HepG2 (cell line): ENCODE measurements around the gene HSF2BP. TPM values are rescaled to one million over a fixed set of nuclear protein-coding genes. Genes with fewer than 3 reads are reported as not detected.
A peak's percentile ranks its signal among the peaks of the same experiment; 100 is the strongest.

Experiments
- AHR ChIP-seq: IDR thresholded peaks from 2 replicates; pipeline ENCODE4 v1.6.1; 2018; ENCODE audit warnings: missing genetic modification reagents, missing compliant biosample characterization
- BORCS8-MEF2B ChIP-seq: sonication (generic); formaldehyde crosslinking; IDR thresholded peaks from 2 replicates; pipeline ENCODE4 v1.8.0; 2022; ENCODE audit warnings: mild to moderate bottlenecking, missing genetic modification reagents
- HOXA9 ChIP-seq: sonication (generic); formaldehyde crosslinking; IDR thresholded peaks from 2 replicates; pipeline ENCODE4 v1.8.1; 2022; ENCODE audit warnings: missing genetic modification reagents, mild to moderate bottlenecking, moderate library complexity, borderline replicate concordance
- KDM5A ChIP-seq: fragments of 200-600 bp; sonication (generic); IDR thresholded peaks from 2 replicates; pipeline ENCODE4 v1.7.0; 2018; ENCODE audit warnings: antibody characterized with exemption, mild to moderate bottlenecking, low read length, borderline replicate concordance
- KMT2A ChIP-seq: sonication (generic); formaldehyde crosslinking; IDR thresholded peaks from 2 replicates; pipeline ENCODE4 v1.4.0; 2020; ENCODE audit warnings: missing genetic modification reagents
- MAZ ChIP-seq, 2 experiments: sonication (generic) in 1 of 2; formaldehyde crosslinking in 1 of 2; IDR thresholded peaks; 2 replicates each; pipeline versions ENCODE4 v1.5.0 to v1.6.1; 2012 to 2020; ENCODE audit warnings: low read depth in 2 of 2, mild to moderate bottlenecking in 2 of 2, borderline replicate concordance in 1 of 2, improper control_type of control experiment in 1 of 2, low read length in 1 of 2, missing genetic modification reagents in 1 of 2, moderate library complexity in 1 of 2
- MEF2D ChIP-seq: sonication (generic); formaldehyde crosslinking; IDR thresholded peaks from 2 replicates; pipeline ENCODE4 v1.5.1; 2020; ENCODE audit warnings: mild to moderate bottlenecking, missing genetic modification reagents
- MTERF4 ChIP-seq: sonication (generic); formaldehyde crosslinking; IDR thresholded peaks from 2 replicates; pipeline ENCODE4 v1.8.0; 2023; ENCODE audit warnings: mild to moderate bottlenecking, missing genetic modification reagents
- RNF2 ChIP-seq: fragments of 450-650 bp; conservative IDR thresholded peaks from 2 replicates; pipeline ENCODE4 v1.6.1; 2016; ENCODE audit warnings: low read depth
- STAG1 ChIP-seq: sonication (generic); formaldehyde crosslinking; IDR thresholded peaks from 2 replicates; pipeline ENCODE4 v1.4.0; 2020; ENCODE audit warnings: missing genetic modification reagents
- TAF1 ChIP-seq: sonication (generic); formaldehyde crosslinking; IDR thresholded peaks from 2 replicates; pipeline ENCODE4 v1.4.0; 2020; ENCODE audit warnings: missing genetic modification reagents
- TFAP4 ChIP-seq: sonication (generic); IDR thresholded peaks from 2 replicates; pipeline ENCODE4 v1.6.1; 2016; ENCODE audit warnings: low read depth, borderline replicate concordance
- UBTF ChIP-seq: sonication (generic); formaldehyde crosslinking; IDR thresholded peaks from 2 replicates; pipeline ENCODE4 v1.4.0; 2020; ENCODE audit warnings: mild to moderate bottlenecking, missing genetic modification reagents
- ZBTB8A ChIP-seq: sonication (generic); formaldehyde crosslinking; IDR thresholded peaks from 2 replicates; pipeline ENCODE4 v1.4.0; 2020; ENCODE audit warnings: mild to moderate bottlenecking, low read depth, missing genetic modification reagents, borderline replicate concordance
- ZMYM3 ChIP-seq: sonication (generic); formaldehyde crosslinking; IDR thresholded peaks from 2 replicates; pipeline ENCODE4 v1.5.1; 2020; ENCODE audit warnings: mild to moderate bottlenecking, missing genetic modification reagents
- ZNF329 ChIP-seq: sonication (generic); formaldehyde crosslinking; IDR thresholded peaks from 2 replicates; pipeline ENCODE4 v1.9.0; 2021; ENCODE audit warnings: low read depth, mild to moderate bottlenecking, missing genetic modification reagents
- ZNF446 ChIP-seq: sonication (generic); formaldehyde crosslinking; IDR thresholded peaks from 2 replicates; pipeline ENCODE4 v1.5.0; 2020; ENCODE audit warnings: mild to moderate bottlenecking, missing genetic modification reagents
- ZNF556 ChIP-seq: sonication (generic); formaldehyde crosslinking; IDR thresholded peaks from 2 replicates; pipeline ENCODE4 v1.4.0; 2020; ENCODE audit warnings: mild to moderate bottlenecking, missing genetic modification reagents, borderline replicate concordance
- ZNF557 ChIP-seq: sonication (generic); formaldehyde crosslinking; IDR thresholded peaks from 2 replicates; pipeline ENCODE4 v1.4.0; 2020; ENCODE audit warnings: missing genetic modification reagents
- ZNF605 ChIP-seq: sonication (generic); formaldehyde crosslinking; IDR thresholded peaks from 2 replicates; pipeline ENCODE4 v1.8.0; 2022; ENCODE audit warnings: mild to moderate bottlenecking, missing genetic modification reagents
- ZNF616 ChIP-seq: sonication (generic); formaldehyde crosslinking; IDR thresholded peaks from 2 replicates; pipeline ENCODE4 v1.5.0; 2020; ENCODE audit warnings: low read depth, mild to moderate bottlenecking, missing genetic modification reagents
- ZNF639 ChIP-seq: conservative IDR thresholded peaks from 2 replicates; pipeline ENCODE4 v1.6.1; 2018; ENCODE audit warnings: missing genetic modification reagents
- ZNF891 ChIP-seq: sonication (generic); formaldehyde crosslinking; IDR thresholded peaks from 2 replicates; pipeline ENCODE4 v1.5.0; 2020; ENCODE audit warnings: mild to moderate bottlenecking, missing genetic modification reagents
- ZSCAN5A ChIP-seq: sonication (generic); formaldehyde crosslinking; IDR thresholded peaks from 2 replicates; pipeline ENCODE4 v1.8.0; 2022; ENCODE audit warnings: mild to moderate bottlenecking, missing genetic modification reagents, borderline replicate concordance
- polyA plus RNA-seq, 8 experiments: library from polyadenylated mRNA; depleted of rRNA in 3 of 8; stranded (reverse) in 7 of 8; unstranded in 1 of 8; fragments of >200 nt; fragmentation: Illumina TruSeq in 4 of 8; extraction: Trizol in 4 of 8; gene quantifications; 2 replicates each; pipeline versions ENCODE4 v1.2.1 to v1.2.3, GENCODE V29; 2011 to 2016; ENCODE audit warnings: low read depth in 4 of 8, missing spikeins in 1 of 8, mixed read lengths in 1 of 8; ENCODE audit not compliant: insufficient read depth in 1 of 8
- total RNA-seq, 5 experiments: library from RNA; depleted of rRNA; stranded (reverse); fragments of >200 nt; fragmentation: Illumina TruSeq; extraction: Trizol; gene quantifications; 2 replicates each; pipeline ENCODE4 v1.2.3, GENCODE V29; 2016; ENCODE audit warnings: low read depth in 1 of 5

Gene HSF2BP
- total and polyA plus RNA-seq, 2 of the 13 experiments (the other 11 are each of a cell fraction or from before 2014, with no cell fraction given): 0.67 to 2.2 TPM

- TF ChIP-seq ZNF329 (CRISPR knock-in tag) (no peak), ZNF616 (CRISPR knock-in tag) (no peak), TAF1 (CRISPR knock-in tag) (no peak), MAZ (IDR thresholded peaks at IDR 0.05; ENCODE audit: borderline replicate concordance, low read depth, low read length) (no peak), MAZ (CRISPR knock-in tag; IDR thresholded peaks at IDR 0.05; ENCODE audit: low read depth) (0 out of 2 replicates have a peak, but pooled peaks have one; percentile 30), ZSCAN5A (CRISPR knock-in tag) (no peak), ZNF639 (no peak), ZNF557 (CRISPR knock-in tag) (no peak), KDM5A (no peak), AHR (CRISPR knock-in tag) (no peak; the same call in 1 of the 2 replicates), MEF2D (0 out of 2 replicates have a peak, but pooled peaks have one; percentile 39), STAG1 (CRISPR knock-in tag) (peak; percentile 25; the same call in 1 of the 2 replicates), ZBTB8A (CRISPR knock-in tag) (no peak), BORCS8-MEF2B (CRISPR knock-in tag) (no peak), ZNF556 (CRISPR knock-in tag) (no peak), UBTF (CRISPR knock-in tag) (no peak), KMT2A (peak; percentile 72; the same call in 1 of the 2 replicates), MTERF4 (no peak), HOXA9 (CRISPR knock-in tag) (no peak), ZNF446 (CRISPR knock-in tag) (no peak), RNF2 (no peak), ZMYM3 (CRISPR knock-in tag) (0 out of 2 replicates have a peak, but pooled peaks have one; percentile 21), ZNF891 (no peak), ZNF605 (CRISPR knock-in tag) (no peak), TFAP4 (no peak)
Observed at GRCh38 chr21:43585924-43586413, 73.3 kb downstream of the HSF2BP start (continued).
